Frontal cortex (tissue), 4 donors: ENCODE results near the gene ATF2. TPM values are rescaled to one million over a fixed set of nuclear protein-coding genes. Genes with fewer than 3 reads are reported as not detected.

ENCODE experiments used
- DNase-seq, 2 donors: peaks; one replicate each; pipeline ENCODE4 v3.0.0; 2012; ENCODE audit warnings: low spot score in 2 of 2
- FAIRE-seq: peaks from 2 replicates; lab custom pipeline; 2012; peaks lifted over from hg19 to GRCh38; lab: Jason Lieb, UNC
- small RNA-seq: library from RNA; depleted of rRNA; stranded (forward); fragments of <200 nt; gene quantifications from one replicate; pipeline ENCODE3, GENCODE V24; 2014
- total RNA-seq: library from RNA; depleted of rRNA; stranded (reverse); fragments of >200 nt; gene quantifications from one replicate; pipeline ENCODE4 v1.2.3, GENCODE V29; 2014
- donor health status: control.
- donor health status: control.
- donor health status: control.

ATF2 gene
- total RNA-seq, 1 donor from 2014 or later: 141 TPM

DNA sequence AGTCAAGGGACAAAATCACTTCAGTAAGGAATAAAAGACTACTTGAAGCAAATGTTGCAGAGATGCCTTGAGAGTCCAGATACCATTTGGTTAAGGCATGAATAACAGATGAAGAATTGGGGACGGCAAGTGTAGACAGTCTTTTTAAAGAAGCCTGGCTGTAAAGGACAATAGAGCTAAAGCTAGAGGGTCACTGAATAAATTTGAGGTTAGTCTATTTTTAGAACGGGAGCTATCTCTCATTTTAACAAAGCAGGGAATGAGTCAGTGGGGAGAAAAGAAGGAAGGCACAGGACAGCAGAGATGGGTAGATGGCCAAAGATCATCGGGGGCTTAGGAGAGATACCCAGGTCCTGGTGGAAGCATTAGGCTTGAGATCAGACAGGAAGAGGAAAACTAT lies 132.2 kb downstream of the ATF2 start:
- FAIRE-seq (no peak), DNase-seq (no peak)

GRCh38 chr2:175034716-175035115 lies 133.3 kb downstream of the ATF2 start:
- DNase-seq (no peak), FAIRE-seq (no peak)

DNA sequence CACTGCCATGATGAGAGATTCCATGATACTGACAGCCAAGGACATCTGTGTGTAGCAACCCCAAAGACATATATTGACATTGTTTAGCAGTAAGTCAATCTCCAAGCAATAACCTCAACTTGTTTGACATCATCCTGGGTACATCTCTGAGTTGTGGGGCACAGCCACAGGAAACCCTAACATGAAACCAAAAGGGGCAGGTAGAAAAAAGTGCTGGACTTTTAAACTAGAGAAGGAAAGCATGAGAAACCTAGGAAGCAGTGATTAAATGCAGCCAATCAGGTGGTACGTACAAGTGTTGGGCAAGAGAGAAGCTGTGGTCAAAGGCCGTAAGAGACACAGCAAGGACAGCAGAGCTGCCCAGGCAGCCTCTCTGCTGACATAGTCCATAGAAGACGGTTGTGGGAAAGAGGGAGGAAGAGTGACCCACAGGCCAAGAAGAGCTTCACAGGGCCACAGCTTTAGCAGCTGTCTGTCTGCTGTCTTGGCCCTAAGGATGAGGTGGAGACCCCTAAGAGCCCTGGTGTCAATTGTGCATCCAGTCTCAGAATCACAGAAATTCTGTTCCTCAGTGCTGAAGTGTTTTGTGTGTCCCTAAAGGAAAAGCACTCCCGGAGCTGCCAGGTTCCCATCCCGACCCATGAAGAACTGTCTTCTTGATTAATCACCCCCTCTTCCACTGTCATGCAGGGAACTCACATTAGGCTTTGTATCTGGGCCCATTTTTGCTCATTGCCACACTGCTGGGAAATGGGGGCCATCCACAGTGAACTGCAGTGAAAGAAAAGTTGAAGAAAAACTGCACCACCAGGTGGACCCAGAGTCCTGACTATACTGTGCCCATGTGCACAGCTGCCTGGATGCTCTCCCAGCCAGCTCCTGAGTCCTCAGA lies 137.4 kb downstream of the ATF2 start:
- FAIRE-seq (no peak), DNase-seq (no peak)

- FAIRE-seq: no peak
- no peak for DNase-seq
Observed at GRCh38 chr2:175027755-175028154, 140.2 kb downstream of the ATF2 start.

DNA sequence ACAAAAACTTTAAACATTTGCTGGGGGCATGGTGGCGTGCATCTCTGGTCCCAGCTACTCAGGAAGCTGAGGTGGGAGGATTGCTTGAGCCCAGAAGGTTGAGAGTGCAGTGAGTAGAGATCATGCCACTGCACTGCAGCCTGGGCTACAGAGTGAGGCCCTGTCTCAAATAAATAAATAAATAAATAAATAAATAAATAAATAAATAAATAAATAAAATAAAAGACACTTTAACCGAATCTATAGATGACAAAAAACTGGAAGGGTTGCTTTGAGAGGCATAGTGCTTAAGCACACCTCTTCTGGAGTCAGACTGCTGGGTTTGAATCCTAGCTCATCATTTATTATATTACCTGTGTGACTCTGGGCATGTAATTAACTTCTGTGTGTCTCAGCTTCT lies 141.6 kb downstream of the ATF2 start:
- FAIRE-seq (no peak), DNase-seq (no peak)

GRCh38 chr2:175025946-175026345 lies 142.1 kb downstream of the ATF2 start:
- no peak for FAIRE-seq
- no peak for DNase-seq

DNA sequence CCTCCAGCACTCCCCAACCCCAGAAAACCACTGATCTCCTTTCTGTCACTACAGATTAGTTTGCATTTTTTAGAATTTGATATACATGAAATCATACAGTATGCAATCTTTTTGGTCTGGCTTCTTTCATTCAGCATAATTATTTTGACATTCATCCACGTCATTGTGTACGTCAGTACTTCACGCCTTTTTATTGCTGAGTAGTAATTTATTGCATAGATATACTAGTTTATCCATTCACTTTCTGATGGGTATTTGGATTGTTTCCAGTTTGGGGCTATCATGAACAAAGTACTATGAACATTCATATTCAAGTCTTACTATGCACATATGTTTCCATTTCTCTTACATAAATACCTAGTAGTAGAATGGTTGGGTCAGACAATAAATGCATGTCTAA lies 142.8 kb downstream of the ATF2 start:
- FAIRE-seq: no peak
- DNase-seq: no peak

DNA sequence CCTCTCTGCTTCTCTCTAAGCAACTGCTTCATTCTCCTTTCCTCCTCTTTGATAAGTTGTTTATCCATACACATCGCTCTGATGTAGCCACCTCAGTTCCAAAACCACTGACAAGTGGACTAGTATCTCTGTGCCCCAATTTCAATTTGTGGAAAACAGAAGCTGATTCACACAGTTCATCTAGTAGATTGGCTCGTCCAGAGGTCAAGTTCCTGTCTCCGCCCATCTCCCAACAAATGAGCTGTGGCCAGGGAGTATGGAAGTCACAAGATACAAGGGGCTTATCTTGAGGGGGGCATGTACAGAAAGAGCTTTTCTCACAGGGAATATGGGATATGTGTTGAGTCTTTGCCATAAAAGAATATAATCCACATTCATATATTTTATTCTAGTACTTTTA lies 145.1 kb downstream of the ATF2 start:
- FAIRE-seq (no peak), DNase-seq (no peak)

Small RNA genes lying within 50 kb of the gene (small RNA-seq; reads per million reads assigned to genes)
- not detected for gene MIR933
- gene RF02271: not detected
- gene RNU6-1290P: not detected
- not detected for gene RNU6-763P

Other genes with a start within 250 kb of the ATF2 start
- gene CHN1, start 162.8 kb downstream of the ATF2 start, total RNA-seq: 57.1 TPM
- 64.4 TPM for gene ATP5MC3, start 13.5 kb upstream of the ATF2 start, total RNA-seq